ENCODE measurements around the gene MKRN2.

- TF ChIP-seq EZH2phosphoT487 (IDR thresholded peaks at IDR 0.05; ENCODE audit: insufficient read depth, low read depth) (no peak), EZH2 (IDR thresholded peaks at IDR 0.05; ENCODE audit: insufficient read depth, poor library complexity, severe bottlenecking) (no peak)
Observed at GRCh38 chr3:12513694-12514446, 43.0 kb upstream of the MKRN2 start.
